ENCODE results near the gene AFAP1.

The AFAP1 gene

DNA sequence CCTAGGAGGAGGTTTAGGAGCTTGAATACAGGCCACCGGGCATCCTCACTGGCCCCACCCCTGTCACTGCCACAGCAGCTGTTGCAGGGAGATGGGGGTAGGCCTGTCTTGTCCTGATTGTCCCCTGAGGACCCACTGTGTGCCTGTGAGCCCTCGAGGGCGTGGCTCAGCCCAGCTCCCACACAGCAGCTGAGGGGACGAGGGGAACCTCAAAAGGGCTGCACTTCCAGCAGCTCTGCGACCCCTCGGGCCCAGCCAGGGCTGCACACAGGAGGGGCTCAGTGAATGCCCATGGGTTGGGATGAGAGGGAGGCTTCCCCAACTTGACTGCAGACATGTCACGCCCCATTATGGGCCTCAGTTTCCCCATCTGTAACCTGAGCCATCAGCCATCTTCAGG, 225.9 kb downstream of the AFAP1 start:
- DNase-seq (ENCODE audit: low read depth) = no peak

DNA sequence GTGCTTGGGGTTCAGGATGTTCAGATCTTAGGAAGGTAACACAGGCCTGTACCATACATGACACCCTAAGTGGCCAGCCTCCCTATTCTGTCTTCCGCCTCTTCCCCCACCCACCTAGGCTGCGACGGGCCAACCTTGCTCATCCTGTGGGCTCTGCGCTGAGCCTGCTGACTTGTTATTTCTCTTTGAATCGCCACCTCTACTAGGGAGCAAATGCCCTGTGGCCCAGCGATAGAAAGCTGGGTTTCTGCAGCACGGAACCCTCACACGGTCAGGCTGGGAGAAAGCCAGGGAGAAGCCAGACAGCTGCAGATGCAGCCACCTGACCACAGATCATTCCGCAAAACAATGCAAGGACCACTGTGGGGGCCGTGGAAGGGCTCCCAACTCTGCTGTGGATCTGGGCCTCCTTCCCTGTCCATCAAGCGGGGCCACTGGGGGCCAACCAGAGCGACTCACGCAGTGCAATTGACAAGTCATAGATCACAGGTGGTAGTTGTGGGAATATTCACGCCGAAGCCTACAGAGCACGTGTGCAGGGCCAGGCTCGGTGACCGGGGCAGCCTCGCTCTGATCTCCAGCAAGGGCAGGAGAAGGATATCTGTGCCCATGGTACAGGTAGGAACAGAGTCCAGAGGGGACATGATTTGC, 227.5 kb downstream of the AFAP1 start:
- DNase-seq (ENCODE audit: low read depth) = no peak

DNA sequence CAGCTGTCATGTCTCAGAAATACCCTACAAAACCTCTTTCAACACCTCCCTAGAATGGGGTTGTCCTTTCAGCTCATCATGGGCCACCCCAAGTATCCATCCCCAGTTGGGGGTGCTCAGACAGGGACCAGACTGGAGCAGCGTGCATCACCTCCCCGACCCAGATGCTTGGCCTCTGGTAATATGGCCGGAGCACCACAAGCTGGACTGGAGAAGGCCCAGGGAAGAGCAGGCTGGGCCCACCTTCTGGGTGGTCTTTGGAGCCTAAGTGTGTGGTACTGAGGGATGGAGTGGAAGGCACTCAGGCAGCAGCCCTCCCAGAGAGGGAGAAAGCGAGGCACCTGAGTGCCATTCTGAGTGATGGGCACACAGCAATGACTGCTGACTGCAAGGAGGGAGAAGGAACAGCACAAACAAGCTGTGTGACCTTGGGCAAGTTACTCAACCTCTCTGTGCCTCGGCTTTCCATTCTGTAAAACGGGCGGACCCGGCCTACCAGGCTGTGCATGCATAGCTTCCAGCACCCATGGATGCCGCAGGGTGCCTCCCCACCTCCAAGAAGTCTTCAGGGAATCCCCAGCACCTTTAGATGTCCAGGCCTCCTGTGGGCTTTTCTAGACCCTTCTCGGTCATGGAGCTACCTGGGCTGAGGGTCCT, 228.2 kb downstream of the AFAP1 start:
- DNase-seq (ENCODE audit: low read depth) = no peak

DNA sequence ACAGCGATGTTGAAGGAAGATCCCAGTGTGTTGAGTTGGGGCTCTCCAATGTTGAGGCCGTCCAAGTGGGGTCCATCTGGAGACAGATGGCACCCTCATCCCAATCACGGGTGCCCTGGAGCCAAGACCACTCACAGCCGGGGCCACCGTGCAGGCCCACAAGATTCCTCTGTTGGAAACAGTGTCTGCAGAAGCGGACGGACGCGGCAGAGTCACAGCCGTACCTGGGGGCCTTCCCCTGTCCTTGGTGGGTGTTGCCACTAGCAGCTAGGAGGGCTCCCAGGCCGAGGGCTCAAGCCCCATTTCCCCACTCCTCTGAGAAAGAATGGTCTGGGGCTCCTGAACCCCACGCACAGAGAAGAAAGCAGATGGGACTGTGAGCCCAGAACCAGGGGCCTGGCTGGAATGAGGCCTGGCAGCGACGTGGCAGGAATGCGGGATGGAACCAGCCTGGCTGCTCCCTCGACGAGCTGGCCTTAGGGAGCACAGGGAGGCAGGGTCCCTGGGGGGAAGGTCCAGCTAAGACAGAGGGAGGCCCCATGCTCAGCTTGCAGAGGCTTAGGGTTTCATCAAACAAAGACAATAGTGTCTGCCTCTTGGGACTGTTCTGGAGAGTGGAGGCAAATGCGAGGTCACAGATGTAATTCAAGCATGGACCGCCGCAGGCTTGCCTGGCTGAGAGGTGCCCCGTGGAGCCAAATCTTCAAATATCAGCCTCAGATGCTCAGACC, 228.9 kb downstream of the AFAP1 start:
- DNase-seq (ENCODE audit: low read depth) = no peak

DNA sequence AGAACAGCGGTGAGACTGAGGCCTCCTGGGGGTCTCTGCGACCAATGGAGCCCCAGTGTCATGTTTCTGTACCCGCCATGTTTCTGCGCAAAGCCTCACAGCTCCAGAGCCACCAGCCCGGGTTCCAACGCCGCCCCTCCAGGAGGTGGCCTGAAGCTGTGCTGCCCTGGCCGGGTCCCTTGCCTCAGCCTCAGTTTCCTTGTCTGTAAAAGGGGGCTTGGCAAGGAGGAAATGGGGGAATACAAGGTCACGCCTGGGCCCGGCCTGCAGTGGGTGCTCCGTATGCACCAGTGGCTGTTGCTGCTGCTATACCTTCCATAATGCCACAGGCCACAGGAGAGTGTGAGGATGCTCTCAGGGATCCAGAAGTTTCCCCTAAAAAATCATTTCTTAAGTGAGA, 229.5 kb downstream of the AFAP1 start:
- no peak for DNase-seq (ENCODE audit: low read depth)

DNA sequence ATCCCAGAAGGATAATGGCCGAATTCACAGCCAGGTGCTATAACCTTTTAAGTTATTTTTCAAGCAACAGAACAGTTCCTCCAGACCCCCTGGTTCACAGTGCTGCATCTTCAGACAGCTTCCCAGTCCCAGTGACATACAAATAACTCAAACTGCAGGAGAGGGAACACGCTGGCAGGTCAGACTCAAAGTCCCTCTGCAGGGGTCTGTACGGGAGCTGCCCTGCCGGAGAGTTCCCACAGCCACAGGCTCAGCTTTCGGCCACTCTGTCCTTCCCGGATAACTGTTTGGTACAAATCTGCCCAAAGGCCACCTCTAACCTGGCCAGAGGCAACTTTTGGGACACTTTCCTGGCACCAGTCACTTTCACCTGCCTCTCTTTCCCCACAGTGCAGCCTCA, 230.2 kb downstream of the AFAP1 start:
- no peak for DNase-seq (ENCODE audit: low read depth)

DNA sequence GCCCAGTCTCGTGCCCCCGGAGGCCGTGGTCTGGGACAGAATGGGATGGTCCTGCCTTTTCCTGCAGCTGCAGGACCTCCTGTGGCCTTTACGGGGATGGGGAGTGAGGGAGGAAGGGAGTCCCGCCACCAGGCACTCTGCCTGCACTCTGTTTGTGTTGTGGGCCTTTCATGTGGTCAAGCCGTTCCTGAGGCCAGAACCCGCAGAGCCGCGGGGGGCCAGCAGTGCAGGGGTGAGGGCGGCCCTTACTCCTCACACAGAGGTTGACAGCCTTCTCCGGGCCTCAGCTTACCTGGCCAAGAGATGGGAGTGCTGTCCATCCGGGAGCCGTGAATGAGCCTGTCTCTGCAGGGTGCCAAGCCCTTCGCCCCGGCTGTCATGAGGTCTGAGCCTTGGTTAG, 230.7 kb downstream of the AFAP1 start:
- DNase-seq (ENCODE audit: low read depth) = no peak

Measured in stimulated activated CD4-positive, alpha-beta T cell treated with anti-CD3 and anti-CD28 coated beads, Interleukin-2, amount 100 ng/mL, for 4 hours (primary cell).